ENCODE results near the gene EVI2B.

EVI2B gene

DNA sequence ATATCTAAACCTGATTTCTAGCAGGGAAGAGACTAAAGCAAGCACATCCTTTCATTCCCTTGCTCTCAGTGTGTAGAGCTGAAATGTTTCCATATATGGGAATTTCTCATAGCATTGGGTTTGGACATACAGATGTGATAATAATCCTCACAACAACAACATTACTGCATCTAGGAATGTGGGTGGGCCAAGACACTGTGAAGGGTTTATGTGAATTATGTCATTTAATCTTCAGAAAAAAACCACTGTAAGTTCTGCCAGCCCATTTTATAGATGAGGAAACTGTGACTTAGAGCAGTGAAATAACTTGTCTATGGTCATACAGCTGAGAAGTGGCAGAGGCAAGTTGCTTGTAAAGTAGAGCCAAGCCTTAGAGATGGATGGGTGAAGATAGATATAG, 22.0 kb downstream of the EVI2B start:
- TF ChIP-seq POLR2AphosphoS5 (IDR thresholded peaks at IDR 0.05; ENCODE audit: low read depth, low read length) = no peak
- no peak for TF ChIP-seq TAF1 (IDR thresholded peaks at IDR 0.05; ENCODE audit: borderline replicate concordance, insufficient read depth, low read length)
- TF ChIP-seq, protein P1, sequence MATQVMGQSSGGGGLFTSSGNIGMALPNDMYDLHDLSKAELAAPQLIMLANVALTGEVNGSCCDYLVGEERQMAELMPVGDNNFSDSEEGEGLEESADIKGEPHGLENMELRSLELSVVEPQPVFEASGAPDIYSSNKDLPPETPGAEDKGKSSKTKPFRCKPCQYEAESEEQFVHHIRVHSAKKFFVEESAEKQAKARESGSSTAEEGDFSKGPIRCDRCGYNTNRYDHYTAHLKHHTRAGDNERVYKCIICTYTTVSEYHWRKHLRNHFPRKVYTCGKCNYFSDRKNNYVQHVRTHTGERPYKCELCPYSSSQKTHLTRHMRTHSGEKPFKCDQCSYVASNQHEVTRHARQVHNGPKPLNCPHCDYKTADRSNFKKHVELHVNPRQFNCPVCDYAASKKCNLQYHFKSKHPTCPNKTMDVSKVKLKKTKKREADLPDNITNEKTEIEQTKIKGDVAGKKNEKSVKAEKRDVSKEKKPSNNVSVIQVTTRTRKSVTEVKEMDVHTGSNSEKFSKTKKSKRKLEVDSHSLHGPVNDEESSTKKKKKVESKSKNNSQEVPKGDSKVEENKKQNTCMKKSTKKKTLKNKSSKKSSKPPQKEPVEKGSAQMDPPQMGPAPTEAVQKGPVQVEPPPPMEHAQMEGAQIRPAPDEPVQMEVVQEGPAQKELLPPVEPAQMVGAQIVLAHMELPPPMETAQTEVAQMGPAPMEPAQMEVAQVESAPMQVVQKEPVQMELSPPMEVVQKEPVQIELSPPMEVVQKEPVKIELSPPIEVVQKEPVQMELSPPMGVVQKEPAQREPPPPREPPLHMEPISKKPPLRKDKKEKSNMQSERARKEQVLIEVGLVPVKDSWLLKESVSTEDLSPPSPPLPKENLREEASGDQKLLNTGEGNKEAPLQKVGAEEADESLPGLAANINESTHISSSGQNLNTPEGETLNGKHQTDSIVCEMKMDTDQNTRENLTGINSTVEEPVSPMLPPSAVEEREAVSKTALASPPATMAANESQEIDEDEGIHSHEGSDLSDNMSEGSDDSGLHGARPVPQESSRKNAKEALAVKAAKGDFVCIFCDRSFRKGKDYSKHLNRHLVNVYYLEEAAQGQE (IDR thresholded peaks at IDR 0.05; ENCODE audit: insufficient read depth in 1 of 2, low read depth in 2 of 2, low read length in 2 of 2) = no peak

DNA sequence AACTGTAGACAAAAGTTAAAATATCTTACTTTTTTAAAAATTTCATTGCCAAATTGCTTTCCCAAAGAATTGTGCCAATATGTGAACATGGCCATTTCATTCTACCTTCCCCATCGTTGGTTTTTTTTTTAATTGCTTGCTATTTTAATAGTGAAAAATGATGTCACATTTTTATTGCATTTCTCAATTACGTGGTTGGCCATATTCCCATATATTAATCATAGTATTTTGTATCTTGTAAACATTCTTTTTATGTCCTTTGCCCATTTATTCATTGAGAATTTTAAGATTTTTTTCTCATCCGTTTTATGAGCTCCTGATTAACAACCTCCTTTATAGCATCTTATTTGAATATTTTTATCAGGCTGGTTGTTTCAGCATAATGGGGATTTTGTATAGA, 24.1 kb downstream of the EVI2B start:
- TF ChIP-seq FOXP2 (optimal IDR thresholded peaks at IDR 0.05; ENCODE audit: borderline replicate concordance, extremely low read depth, extremely low read length, insufficient read depth) = no peak
- no peak for TF ChIP-seq POLR2AphosphoS5 (IDR thresholded peaks at IDR 0.05; ENCODE audit: low read depth, low read length)
- no peak for TF ChIP-seq SIN3A (IDR thresholded peaks at IDR 0.05; ENCODE audit: borderline replicate concordance, insufficient read depth, low read length)
- TF ChIP-seq, protein P1 (IDR thresholded peaks at IDR 0.05; ENCODE audit: insufficient read depth in 1 of 2, low read depth in 2 of 2, low read length in 2 of 2) = no peak
- TF ChIP-seq TAF1 (IDR thresholded peaks at IDR 0.05; ENCODE audit: borderline replicate concordance, insufficient read depth, low read length) = no peak

DNA sequence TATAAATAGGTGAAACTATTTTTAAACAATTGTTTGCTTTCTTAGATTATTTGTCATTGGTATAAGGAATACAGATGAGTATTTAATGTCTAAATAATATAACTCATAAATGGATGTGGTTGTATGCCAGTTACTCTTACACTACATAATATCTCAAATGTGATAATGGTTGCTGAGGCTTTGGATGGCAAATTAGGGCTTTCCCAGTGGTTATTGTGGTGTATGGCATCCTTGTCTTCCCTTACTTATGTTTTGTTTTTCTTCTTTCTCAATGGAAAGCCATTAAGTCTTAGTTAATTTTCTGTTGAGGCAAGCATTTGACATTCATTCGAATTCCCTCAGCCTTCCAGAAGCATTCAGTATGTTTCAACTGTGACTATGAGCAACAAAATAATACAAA, 27.3 kb downstream of the EVI2B start:
- TF ChIP-seq TAF1 (IDR thresholded peaks at IDR 0.05; ENCODE audit: borderline replicate concordance, insufficient read depth, low read length) (no peak), SIN3A (IDR thresholded peaks at IDR 0.05; ENCODE audit: borderline replicate concordance, insufficient read depth, low read length) (no peak), POLR2AphosphoS5 (IDR thresholded peaks at IDR 0.05; ENCODE audit: low read depth, low read length) (no peak), FOXP2 (optimal IDR thresholded peaks at IDR 0.05; ENCODE audit: borderline replicate concordance, extremely low read depth, extremely low read length, insufficient read depth) (no peak)
- TF ChIP-seq, protein P1 (IDR thresholded peaks at IDR 0.05; ENCODE audit: insufficient read depth in 1 of 2, low read depth in 2 of 2, low read length in 2 of 2) = no peak

DNA sequence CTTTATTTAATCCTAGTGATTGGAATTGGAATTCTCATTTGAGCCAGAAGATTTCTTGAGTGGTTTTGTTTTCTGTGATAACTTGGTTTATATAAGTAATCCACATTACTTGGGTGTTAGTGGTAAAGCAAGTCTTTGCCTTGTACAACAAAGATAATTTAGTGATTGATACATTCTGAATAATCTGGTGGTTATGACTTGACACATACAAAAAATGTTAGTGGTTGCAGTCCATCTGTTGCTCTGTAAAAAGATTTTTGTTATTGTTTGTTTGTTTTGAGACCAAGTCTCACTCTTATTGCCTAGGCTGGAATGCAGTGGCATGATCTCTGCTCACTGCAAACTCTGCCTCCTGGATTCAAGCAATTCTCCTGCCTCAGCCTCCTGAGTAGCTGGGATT, 30.0 kb downstream of the EVI2B start:
- no peak for TF ChIP-seq POLR2AphosphoS5 (IDR thresholded peaks at IDR 0.05; ENCODE audit: low read depth, low read length)
- TF ChIP-seq FOXP2 (optimal IDR thresholded peaks at IDR 0.05; ENCODE audit: borderline replicate concordance, extremely low read depth, extremely low read length, insufficient read depth) = no peak
- no peak for TF ChIP-seq SIN3A (IDR thresholded peaks at IDR 0.05; ENCODE audit: borderline replicate concordance, insufficient read depth, low read length)
- TF ChIP-seq TAF1 (IDR thresholded peaks at IDR 0.05; ENCODE audit: borderline replicate concordance, insufficient read depth, low read length) = no peak
- TF ChIP-seq, protein P1 (IDR thresholded peaks at IDR 0.05; ENCODE audit: insufficient read depth in 1 of 2, low read depth in 2 of 2, low read length in 2 of 2) = no peak

DNA sequence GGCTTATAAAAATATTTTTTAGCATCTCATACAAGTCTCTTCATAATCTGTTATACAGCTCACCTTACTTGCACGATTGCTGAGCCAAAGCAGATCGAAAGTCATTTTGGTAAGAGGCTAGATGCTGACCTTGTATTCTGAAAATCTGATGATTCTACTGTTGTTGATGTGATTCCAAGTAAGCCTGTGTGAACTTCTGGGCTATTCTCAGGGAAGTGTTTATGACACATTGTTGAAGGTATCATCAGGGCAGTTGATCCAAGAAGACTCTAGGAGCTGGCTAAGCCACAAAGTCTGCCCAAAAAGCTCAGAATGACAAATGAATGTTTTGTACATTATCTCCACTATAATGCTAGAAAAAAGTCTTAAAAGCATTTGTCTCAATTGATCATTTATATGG, 32.8 kb downstream of the EVI2B start:
- TF ChIP-seq FOXP2 (optimal IDR thresholded peaks at IDR 0.05; ENCODE audit: borderline replicate concordance, extremely low read depth, extremely low read length, insufficient read depth) (no peak), SIN3A (IDR thresholded peaks at IDR 0.05; ENCODE audit: borderline replicate concordance, insufficient read depth, low read length) (no peak), TAF1 (IDR thresholded peaks at IDR 0.05; ENCODE audit: borderline replicate concordance, insufficient read depth, low read length) (no peak), POLR2AphosphoS5 (IDR thresholded peaks at IDR 0.05; ENCODE audit: low read depth, low read length) (no peak)
- TF ChIP-seq, protein P1 (IDR thresholded peaks at IDR 0.05; ENCODE audit: insufficient read depth in 1 of 2, low read depth in 2 of 2, low read length in 2 of 2) = no peak

All from PFSK-1 (cell line).